ENCODE measurements around the gene FGFR2.

FGFR2 gene

GRCh38 chr10:121610798-121611323 is 12.6 kb upstream of the FGFR2 start:
- DNase-seq (ENCODE audit: low spot score) = no peak

- no peak for DNase-seq (ENCODE audit: low spot score)
Measured at GRCh38 chr10:121609426-121610380, 11.5 kb upstream of the FGFR2 start.

GRCh38 chr10:121608469-121609190 is 10.4 kb upstream of the FGFR2 start:
- no peak for DNase-seq (ENCODE audit: low spot score)

- no peak for DNase-seq (ENCODE audit: low spot score)
Measured at GRCh38 chr10:121607310-121608055, 9.2 kb upstream of the FGFR2 start.

GRCh38 chr10:121605708-121606107 is 7.5 kb upstream of the FGFR2 start:
- no peak for DNase-seq (ENCODE audit: low spot score)

GRCh38 chr10:121601458-121601857 is 3.2 kb upstream of the FGFR2 start:
- no peak for DNase-seq (ENCODE audit: low spot score)

- DNase-seq (ENCODE audit: low spot score) = no peak
Measured at GRCh38 chr10:121600611-121601010, 2.4 kb upstream of the FGFR2 start.

- no peak for DNase-seq (ENCODE audit: low spot score)
Measured at GRCh38 chr10:121599947-121600346, 1.7 kb upstream of the FGFR2 start.

GRCh38 chr10:121597504-121598262 is 561 bp downstream of the FGFR2 start:
- no peak for DNase-seq (ENCODE audit: low spot score)

- no peak for DNase-seq (ENCODE audit: low spot score)
Measured at GRCh38 chr10:121596689-121597503, 1.3 kb downstream of the FGFR2 start.

GRCh38 chr10:121595806-121596688 is 2.2 kb downstream of the FGFR2 start:
- no peak for DNase-seq (ENCODE audit: low spot score)

GRCh38 chr10:121595351-121595805 is 2.9 kb downstream of the FGFR2 start:
- DNase-seq (ENCODE audit: low spot score) = no peak

- DNase-seq (ENCODE audit: low spot score) = no peak
Measured at GRCh38 chr10:121594623-121595350, 3.5 kb downstream of the FGFR2 start.

GRCh38 chr10:121594076-121594475 is 4.2 kb downstream of the FGFR2 start:
- DNase-seq (ENCODE audit: low spot score) = no peak

- no peak for DNase-seq (ENCODE audit: low spot score)
Measured at GRCh38 chr10:121593281-121594075, 4.8 kb downstream of the FGFR2 start.

GRCh38 chr10:121592155-121592890 is 5.9 kb downstream of the FGFR2 start:
- no peak for DNase-seq (ENCODE audit: low spot score)

- no peak for DNase-seq (ENCODE audit: low spot score)
Measured at GRCh38 chr10:121591186-121591585, 7.1 kb downstream of the FGFR2 start.
